ENCODE data around the gene EIF4A3.

Gene EIF4A3

GRCh38 chr17:80107231-80108021 is 39.5 kb downstream of the EIF4A3 start:
- Histone ChIP-seq H3K4me1 (ENCODE audit: control insufficient read depth, insufficient read depth, low read length) (peaks cover 1% of the 10 kb centered on the region), H3K4me3 (ENCODE audit: low read length) (no peak overlapping the region), H3K36me3 (ENCODE audit: control insufficient read depth, insufficient read depth, low read length) (no peaks in the 10 kb centered on the region), H3K9me3 (ENCODE audit: control insufficient read depth, low read length) (no peaks in the 10 kb centered on the region), H3K9ac (ENCODE audit: low read length) (no peak overlapping the region), H3K27me3 (ENCODE audit: control insufficient read depth, insufficient read depth, low read length) (no peaks in the 10 kb centered on the region)

- H3K9me3 ChIP-seq (ENCODE audit: control insufficient read depth, low read length): no peaks in the 10 kb centered on the region
- H3K4me1 ChIP-seq (ENCODE audit: control insufficient read depth, insufficient read depth, low read length): peaks cover 8% of the 10 kb centered on the region
- H3K9ac ChIP-seq (ENCODE audit: low read length): no peak overlapping the region
- H3K36me3 ChIP-seq (ENCODE audit: control insufficient read depth, insufficient read depth, low read length): no peaks in the 10 kb centered on the region
- H3K27me3 ChIP-seq (ENCODE audit: control insufficient read depth, insufficient read depth, low read length): no peaks in the 10 kb centered on the region
- no peak overlapping the region for H3K4me3 ChIP-seq (ENCODE audit: low read length)
These were observed 40.2 kb downstream of the EIF4A3 start for GRCh38 chr17:80106751-80107150.

GRCh38 chr17:80106176-80106575 is 40.8 kb downstream of the EIF4A3 start:
- Histone ChIP-seq H3K27me3 (ENCODE audit: control insufficient read depth, insufficient read depth, low read length) (no peaks in the 10 kb centered on the region), H3K36me3 (ENCODE audit: control insufficient read depth, insufficient read depth, low read length) (no peaks in the 10 kb centered on the region), H3K9ac (ENCODE audit: low read length) (no peak overlapping the region), H3K4me1 (ENCODE audit: control insufficient read depth, insufficient read depth, low read length) (peaks cover 10% of the 10 kb centered on the region), H3K9me3 (ENCODE audit: control insufficient read depth, low read length) (no peaks in the 10 kb centered on the region), H3K4me3 (ENCODE audit: low read length) (no peak overlapping the region)

GRCh38 chr17:80105762-80106161 is 41.2 kb downstream of the EIF4A3 start:
- H3K9me3 ChIP-seq (ENCODE audit: control insufficient read depth, low read length): no peaks in the 10 kb centered on the region
- no peak overlapping the region for H3K9ac ChIP-seq (ENCODE audit: low read length)
- no peak overlapping the region for H3K4me3 ChIP-seq (ENCODE audit: low read length)
- peaks cover 10% of the 10 kb centered on the region for H3K4me1 ChIP-seq (ENCODE audit: control insufficient read depth, insufficient read depth, low read length)
- no peaks in the 10 kb centered on the region for H3K27me3 ChIP-seq (ENCODE audit: control insufficient read depth, insufficient read depth, low read length)
- no peaks in the 10 kb centered on the region for H3K36me3 ChIP-seq (ENCODE audit: control insufficient read depth, insufficient read depth, low read length)

GRCh38 chr17:80104956-80105375 is 42.0 kb downstream of the EIF4A3 start:
- no peaks in the 10 kb centered on the region for H3K27me3 ChIP-seq (ENCODE audit: control insufficient read depth, insufficient read depth, low read length)
- no peak overlapping the region for H3K9ac ChIP-seq (ENCODE audit: low read length)
- H3K36me3 ChIP-seq (ENCODE audit: control insufficient read depth, insufficient read depth, low read length): no peaks in the 10 kb centered on the region
- peaks cover 10% of the 10 kb centered on the region for H3K4me1 ChIP-seq (ENCODE audit: control insufficient read depth, insufficient read depth, low read length)
- H3K9me3 ChIP-seq (ENCODE audit: control insufficient read depth, low read length): no peaks in the 10 kb centered on the region
- no peak overlapping the region for H3K4me3 ChIP-seq (ENCODE audit: low read length)

- no peaks in the 10 kb centered on the region for H3K9me3 ChIP-seq (ENCODE audit: control insufficient read depth, low read length)
- H3K27me3 ChIP-seq (ENCODE audit: control insufficient read depth, insufficient read depth, low read length): no peaks in the 10 kb centered on the region
- no peak overlapping the region for H3K9ac ChIP-seq (ENCODE audit: low read length)
- no peaks in the 10 kb centered on the region for H3K36me3 ChIP-seq (ENCODE audit: control insufficient read depth, insufficient read depth, low read length)
- H3K4me3 ChIP-seq (ENCODE audit: low read length): no peak overlapping the region
- peaks cover 10% of the 10 kb centered on the region for H3K4me1 ChIP-seq (ENCODE audit: control insufficient read depth, insufficient read depth, low read length)
These were observed 42.5 kb downstream of the EIF4A3 start for GRCh38 chr17:80104321-80104955.

- H3K36me3 ChIP-seq (ENCODE audit: control insufficient read depth, insufficient read depth, low read length): no peaks in the 10 kb centered on the region
- peaks cover 10% of the 10 kb centered on the region for H3K4me1 ChIP-seq (ENCODE audit: control insufficient read depth, insufficient read depth, low read length)
- H3K4me3 ChIP-seq (ENCODE audit: low read length): no peak overlapping the region
- no peaks in the 10 kb centered on the region for H3K9me3 ChIP-seq (ENCODE audit: control insufficient read depth, low read length)
- H3K27me3 ChIP-seq (ENCODE audit: control insufficient read depth, insufficient read depth, low read length): no peaks in the 10 kb centered on the region
- no peak overlapping the region for H3K9ac ChIP-seq (ENCODE audit: low read length)
These were observed 43.4 kb downstream of the EIF4A3 start for GRCh38 chr17:80103449-80104085.

- Histone ChIP-seq H3K9ac (ENCODE audit: low read length) (no peak overlapping the region), H3K36me3 (ENCODE audit: control insufficient read depth, insufficient read depth, low read length) (no peaks in the 10 kb centered on the region), H3K27me3 (ENCODE audit: control insufficient read depth, insufficient read depth, low read length) (no peaks in the 10 kb centered on the region), H3K4me3 (ENCODE audit: low read length) (no peak overlapping the region), H3K9me3 (ENCODE audit: control insufficient read depth, low read length) (no peaks in the 10 kb centered on the region), H3K4me1 (ENCODE audit: control insufficient read depth, insufficient read depth, low read length) (peaks cover 10% of the 10 kb centered on the region)
These were observed 44.1 kb downstream of the EIF4A3 start for GRCh38 chr17:80102664-80103448.

- Histone ChIP-seq H3K9me3 (ENCODE audit: control insufficient read depth, low read length) (no peaks in the 10 kb centered on the region), H3K27me3 (ENCODE audit: control insufficient read depth, insufficient read depth, low read length) (no peaks in the 10 kb centered on the region), H3K4me3 (ENCODE audit: low read length) (peak overlapping the region; percentile 27), H3K4me1 (ENCODE audit: control insufficient read depth, insufficient read depth, low read length) (peaks cover 10% of the 10 kb centered on the region), H3K9ac (ENCODE audit: low read length) (peak overlapping the region; percentile 87), H3K36me3 (ENCODE audit: control insufficient read depth, insufficient read depth, low read length) (no peaks in the 10 kb centered on the region)
These were observed 44.8 kb downstream of the EIF4A3 start for GRCh38 chr17:80101946-80102663.

GRCh38 chr17:80101011-80101945 is 45.6 kb downstream of the EIF4A3 start, which contains the start of gene GAA:
GAA (plus strand) TSS chr17:80101581; CDS start chr17:80104587, 3,006 bp downstream.
- H3K9me3 ChIP-seq (ENCODE audit: control insufficient read depth, low read length): no peaks in the 10 kb centered on the region
- H3K4me3 ChIP-seq (ENCODE audit: low read length): peak within 1 kb of the TSS; percentile 50
- H3K27me3 ChIP-seq (ENCODE audit: control insufficient read depth, insufficient read depth, low read length): no peaks in the 10 kb centered on the region
- no peaks in the 10 kb centered on the region for H3K36me3 ChIP-seq (ENCODE audit: control insufficient read depth, insufficient read depth, low read length)
- peaks cover 10% of the 10 kb centered on the region for H3K4me1 ChIP-seq (ENCODE audit: control insufficient read depth, insufficient read depth, low read length)
- H3K9ac ChIP-seq (ENCODE audit: low read length): peak within 1 kb of the TSS; percentile 87

GRCh38 chr17:80100035-80100323 is 46.9 kb downstream of the EIF4A3 start:
- peaks cover 10% of the 10 kb centered on the region for H3K4me1 ChIP-seq (ENCODE audit: control insufficient read depth, insufficient read depth, low read length)
- no peaks in the 10 kb centered on the region for H3K9me3 ChIP-seq (ENCODE audit: control insufficient read depth, low read length)
- no peak overlapping the region for H3K9ac ChIP-seq (ENCODE audit: low read length)
- H3K27me3 ChIP-seq (ENCODE audit: control insufficient read depth, insufficient read depth, low read length): no peaks in the 10 kb centered on the region
- H3K4me3 ChIP-seq (ENCODE audit: low read length): no peak overlapping the region
- H3K36me3 ChIP-seq (ENCODE audit: control insufficient read depth, insufficient read depth, low read length): no peaks in the 10 kb centered on the region
